WTC11 (cell line): Measurements from ENCODE around the gene PEAR1. TPM values are rescaled to one million over a fixed set of nuclear protein-coding genes. Genes with fewer than 3 reads are reported as not detected.

Experiments
- ATAC-seq: fragments of 200-7000 bp; cut with Tn5 transposase; 2 replicates; pipeline ENCODE4 v1.10.0; 2021; ENCODE audit warnings: mild to moderate bottlenecking, moderate library complexity
- CTCF ChIA-PET: fragments of 300-600 bp; sonication (Branson Sonifier 250); formaldehyde crosslinking; loops from one replicate; lab custom pipeline; 2021; ENCODE audit warnings: antibody characterized with exemption; lab: Charles Lee
- POLR2A ChIA-PET: fragments of 350-600 bp; sonication (Branson Sonifier 250); formaldehyde crosslinking; loops from one replicate; lab custom pipeline; 2021; ENCODE audit warnings: antibody characterized with exemption; lab: Charles Lee
- DNase-seq: peaks from one replicate; pipeline ENCODE4 v3.0.0; 2021; ENCODE audit warnings: low spot score
- H3K27ac Mint-ChIP-seq: 2 replicates; pipeline ENCODE4 v1.8.0; 2021; ENCODE audit warnings: mixed read lengths
- H3K27me3 Mint-ChIP-seq: 2 replicates; pipeline ENCODE4 v1.8.0; 2021; ENCODE audit warnings: low read depth, mild to moderate bottlenecking, moderate library complexity, mixed read lengths
- H3K36me3 Mint-ChIP-seq: 2 replicates; pipeline ENCODE4 v1.8.0; 2021; ENCODE audit warnings: mixed read lengths
- H3K4me1 Mint-ChIP-seq: 2 replicates; pipeline ENCODE4 v1.8.0; 2022; ENCODE audit warnings: mixed read lengths
- H3K4me3 Mint-ChIP-seq: 2 replicates; pipeline ENCODE4 v1.8.0; 2021; ENCODE audit warnings: mild to moderate bottlenecking, moderate library complexity, mixed read lengths
- H3K9me3 Mint-ChIP-seq: 2 replicates; pipeline ENCODE4 v1.8.0; 2021; ENCODE audit warnings: mixed read lengths
- CTCF ChIP-seq: fragments of 200-600 bp; IDR thresholded peaks from 2 replicates; pipeline ENCODE4 v1.8.0; 2022; ENCODE audit warnings: antibody characterized with exemption
- NR2C2 ChIP-seq: sonication (generic); formaldehyde crosslinking; IDR thresholded peaks from 2 replicates; pipeline ENCODE4 v1.8.0; 2022; ENCODE audit warnings: mild to moderate bottlenecking, missing genetic modification reagents
- RORB ChIP-seq: fragments of 250-450 bp; sonication (Bioruptor Pico); IDR thresholded peaks from 2 replicates; pipeline ENCODE4 v1.9.0; 2021; ENCODE audit warnings: mild to moderate bottlenecking
- SP1 ChIP-seq: sonication (generic); formaldehyde crosslinking; conservative IDR thresholded peaks from 2 replicates; pipeline ENCODE4 v1.8.1; 2022; ENCODE audit warnings: missing genetic modification reagents
- ZNF263 ChIP-seq: sonication (generic); formaldehyde crosslinking; IDR thresholded peaks from 2 replicates; pipeline ENCODE4 v1.8.1; 2022; ENCODE audit warnings: low read depth, mild to moderate bottlenecking, moderate library complexity, missing genetic modification reagents
- total RNA-seq: library from RNA; stranded (reverse); gene quantifications from 3 replicates; pipeline ENCODE4 v1.2.3, GENCODE V29; 2021
- TF ChIP-seq, protein P1 (sequence below): fragments of 250-450 bp; sonication (Bioruptor Pico); IDR thresholded peaks from 2 replicates; pipeline ENCODE4 v1.9.0; 2021; ENCODE audit warnings: mild to moderate bottlenecking
- TF ChIP-seq, protein P2 (sequence below): fragments of 250-450 bp; sonication (Bioruptor Pico); IDR thresholded peaks from 2 replicates; pipeline ENCODE4 v1.9.0; 2021; ENCODE audit warnings: mild to moderate bottlenecking, borderline replicate concordance
- TF ChIP-seq, protein P3 (sequence below): fragments of 250-450 bp; sonication (Bioruptor Pico); IDR thresholded peaks from 2 replicates; pipeline ENCODE4 v1.9.0; 2021; ENCODE audit warnings: moderate library complexity, mild to moderate bottlenecking, inconsistent platforms, borderline replicate concordance
- TF ChIP-seq, protein P4 (sequence below): sonication (generic); formaldehyde crosslinking; IDR thresholded peaks from 2 replicates; pipeline ENCODE4 v1.8.1; 2022; ENCODE audit warnings: missing genetic modification reagents, borderline replicate concordance
- TF ChIP-seq, protein P5 (sequence below): sonication (generic); formaldehyde crosslinking; IDR thresholded peaks from 2 replicates; pipeline ENCODE4 v1.8.0; 2023; ENCODE audit warnings: missing genetic modification reagents, mild to moderate bottlenecking, borderline replicate concordance

Gene PEAR1
- total RNA-seq, 1 experiment from 2014 or later, result 1.6 TPM

GRCh38 chr1:156903328-156904091 is 10.0 kb downstream of the PEAR1 start:
- CTCF ChIA-PET, result interaction anchor here (1.0 to 5.1 kb wide), 6 partner anchors 9 to 31 kb away, joined by 3 to 42 read pairs (median 4); no protein-coding TSS in a partner anchor

GRCh38 chr1:156904187-156904959 is 10.9 kb downstream of the PEAR1 start:
- Mint-ChIP-seq H3K36me3 (no peaks in the 10 kb centered on the region), H3K4me3 (no peak overlapping the region), H3K9me3 (no peaks in the 10 kb centered on the region), H3K27me3 (no peaks in the 10 kb centered on the region; the same call in 1 of the 2 replicates), H3K4me1 (peaks cover 7% of the 10 kb centered on the region; the same call in 1 of the 2 replicates), H3K27ac (no peak overlapping the region)
- CTCF ChIA-PET, result interaction anchor here (1.0 to 5.1 kb wide), 4 partner anchors 8 to 32 kb away, joined by 3 to 42 read pairs (median 6); no protein-coding TSS in a partner anchor
- POLR2A ChIA-PET, result no interaction called here
- ATAC-seq (no peak), DNase-seq (no peak)
- no peak for TF ChIP-seq RORB (CRISPR knock-in tag)

More at GRCh38 chr1:156903328-156904091, 10.0 kb downstream of the PEAR1 start:
- POLR2A ChIA-PET, result no interaction called here
- Mint-ChIP-seq H3K4me3 (no peak overlapping the region), H3K27ac (no peak overlapping the region), H3K27me3 (no peaks in the 10 kb centered on the region; the same call in none of the 2 replicates), H3K9me3 (no peaks in the 10 kb centered on the region), H3K36me3 (no peaks in the 10 kb centered on the region), H3K4me1 (peaks cover 7% of the 10 kb centered on the region; the same call in 1 of the 2 replicates)
- DNase-seq (no peak), ATAC-seq (no peak)
- TF ChIP-seq CTCF, result no peak
- TF ChIP-seq, protein P1, sequence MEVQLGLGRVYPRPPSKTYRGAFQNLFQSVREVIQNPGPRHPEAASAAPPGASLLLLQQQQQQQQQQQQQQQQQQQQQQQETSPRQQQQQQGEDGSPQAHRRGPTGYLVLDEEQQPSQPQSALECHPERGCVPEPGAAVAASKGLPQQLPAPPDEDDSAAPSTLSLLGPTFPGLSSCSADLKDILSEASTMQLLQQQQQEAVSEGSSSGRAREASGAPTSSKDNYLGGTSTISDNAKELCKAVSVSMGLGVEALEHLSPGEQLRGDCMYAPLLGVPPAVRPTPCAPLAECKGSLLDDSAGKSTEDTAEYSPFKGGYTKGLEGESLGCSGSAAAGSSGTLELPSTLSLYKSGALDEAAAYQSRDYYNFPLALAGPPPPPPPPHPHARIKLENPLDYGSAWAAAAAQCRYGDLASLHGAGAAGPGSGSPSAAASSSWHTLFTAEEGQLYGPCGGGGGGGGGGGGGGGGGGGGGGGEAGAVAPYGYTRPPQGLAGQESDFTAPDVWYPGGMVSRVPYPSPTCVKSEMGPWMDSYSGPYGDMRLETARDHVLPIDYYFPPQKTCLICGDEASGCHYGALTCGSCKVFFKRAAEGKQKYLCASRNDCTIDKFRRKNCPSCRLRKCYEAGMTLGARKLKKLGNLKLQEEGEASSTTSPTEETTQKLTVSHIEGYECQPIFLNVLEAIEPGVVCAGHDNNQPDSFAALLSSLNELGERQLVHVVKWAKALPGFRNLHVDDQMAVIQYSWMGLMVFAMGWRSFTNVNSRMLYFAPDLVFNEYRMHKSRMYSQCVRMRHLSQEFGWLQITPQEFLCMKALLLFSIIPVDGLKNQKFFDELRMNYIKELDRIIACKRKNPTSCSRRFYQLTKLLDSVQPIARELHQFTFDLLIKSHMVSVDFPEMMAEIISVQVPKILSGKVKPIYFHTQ, result no peak

- H3K4me1 Mint-ChIP-seq, result peaks cover 7% of the 10 kb centered on the region; the same call in 1 of the 2 replicates
- no peaks in the 10 kb centered on the region for H3K9me3 Mint-ChIP-seq
- no peaks in the 10 kb centered on the region for H3K36me3 Mint-ChIP-seq
- H3K4me3 Mint-ChIP-seq, result no peak overlapping the region
- DNase-seq, result no peak
- H3K27me3 Mint-ChIP-seq, result no peaks in the 10 kb centered on the region; the same call in 1 of the 2 replicates
- ATAC-seq, result no peak
- ChIA-PET POLR2A (no interaction called here), CTCF (no interaction called here)
- no peak overlapping the region for H3K27ac Mint-ChIP-seq
- TF ChIP-seq, protein P2, sequence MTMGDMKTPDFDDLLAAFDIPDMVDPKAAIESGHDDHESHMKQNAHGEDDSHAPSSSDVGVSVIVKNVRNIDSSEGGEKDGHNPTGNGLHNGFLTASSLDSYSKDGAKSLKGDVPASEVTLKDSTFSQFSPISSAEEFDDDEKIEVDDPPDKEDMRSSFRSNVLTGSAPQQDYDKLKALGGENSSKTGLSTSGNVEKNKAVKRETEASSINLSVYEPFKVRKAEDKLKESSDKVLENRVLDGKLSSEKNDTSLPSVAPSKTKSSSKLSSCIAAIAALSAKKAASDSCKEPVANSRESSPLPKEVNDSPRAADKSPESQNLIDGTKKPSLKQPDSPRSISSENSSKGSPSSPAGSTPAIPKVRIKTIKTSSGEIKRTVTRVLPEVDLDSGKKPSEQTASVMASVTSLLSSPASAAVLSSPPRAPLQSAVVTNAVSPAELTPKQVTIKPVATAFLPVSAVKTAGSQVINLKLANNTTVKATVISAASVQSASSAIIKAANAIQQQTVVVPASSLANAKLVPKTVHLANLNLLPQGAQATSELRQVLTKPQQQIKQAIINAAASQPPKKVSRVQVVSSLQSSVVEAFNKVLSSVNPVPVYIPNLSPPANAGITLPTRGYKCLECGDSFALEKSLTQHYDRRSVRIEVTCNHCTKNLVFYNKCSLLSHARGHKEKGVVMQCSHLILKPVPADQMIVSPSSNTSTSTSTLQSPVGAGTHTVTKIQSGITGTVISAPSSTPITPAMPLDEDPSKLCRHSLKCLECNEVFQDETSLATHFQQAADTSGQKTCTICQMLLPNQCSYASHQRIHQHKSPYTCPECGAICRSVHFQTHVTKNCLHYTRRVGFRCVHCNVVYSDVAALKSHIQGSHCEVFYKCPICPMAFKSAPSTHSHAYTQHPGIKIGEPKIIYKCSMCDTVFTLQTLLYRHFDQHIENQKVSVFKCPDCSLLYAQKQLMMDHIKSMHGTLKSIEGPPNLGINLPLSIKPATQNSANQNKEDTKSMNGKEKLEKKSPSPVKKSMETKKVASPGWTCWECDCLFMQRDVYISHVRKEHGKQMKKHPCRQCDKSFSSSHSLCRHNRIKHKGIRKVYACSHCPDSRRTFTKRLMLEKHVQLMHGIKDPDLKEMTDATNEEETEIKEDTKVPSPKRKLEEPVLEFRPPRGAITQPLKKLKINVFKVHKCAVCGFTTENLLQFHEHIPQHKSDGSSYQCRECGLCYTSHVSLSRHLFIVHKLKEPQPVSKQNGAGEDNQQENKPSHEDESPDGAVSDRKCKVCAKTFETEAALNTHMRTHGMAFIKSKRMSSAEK (CRISPR knock-in tag), result no peak
- TF ChIP-seq, protein P3, sequence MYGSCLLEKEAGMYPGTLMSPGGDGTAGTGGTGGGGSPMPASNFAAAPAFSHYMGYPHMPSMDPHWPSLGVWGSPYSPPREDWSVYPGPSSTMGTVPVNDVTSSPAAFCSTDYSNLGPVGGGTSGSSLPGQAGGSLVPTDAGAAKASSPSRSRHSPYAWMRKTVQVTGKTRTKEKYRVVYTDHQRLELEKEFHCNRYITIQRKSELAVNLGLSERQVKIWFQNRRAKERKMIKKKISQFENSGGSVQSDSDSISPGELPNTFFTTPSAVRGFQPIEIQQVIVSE (CRISPR knock-in tag), result no peak
- TF ChIP-seq, protein P4, sequence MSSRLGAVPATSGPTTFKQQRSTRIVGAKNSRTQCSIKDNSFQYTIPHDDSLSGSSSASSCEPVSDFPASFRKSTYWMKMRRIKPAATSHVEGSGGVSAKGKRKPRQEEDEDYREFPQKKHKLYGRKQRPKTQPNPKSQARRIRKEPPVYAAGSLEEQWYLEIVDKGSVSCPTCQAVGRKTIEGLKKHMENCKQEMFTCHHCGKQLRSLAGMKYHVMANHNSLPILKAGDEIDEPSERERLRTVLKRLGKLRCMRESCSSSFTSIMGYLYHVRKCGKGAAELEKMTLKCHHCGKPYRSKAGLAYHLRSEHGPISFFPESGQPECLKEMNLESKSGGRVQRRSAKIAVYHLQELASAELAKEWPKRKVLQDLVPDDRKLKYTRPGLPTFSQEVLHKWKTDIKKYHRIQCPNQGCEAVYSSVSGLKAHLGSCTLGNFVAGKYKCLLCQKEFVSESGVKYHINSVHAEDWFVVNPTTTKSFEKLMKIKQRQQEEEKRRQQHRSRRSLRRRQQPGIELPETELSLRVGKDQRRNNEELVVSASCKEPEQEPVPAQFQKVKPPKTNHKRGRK (CRISPR knock-in tag), result no peak
- TF ChIP-seq ZNF263 (CRISPR knock-in tag), result no peak
- no peak for TF ChIP-seq SP1 (CRISPR knock-in tag)
- TF ChIP-seq, protein P5, sequence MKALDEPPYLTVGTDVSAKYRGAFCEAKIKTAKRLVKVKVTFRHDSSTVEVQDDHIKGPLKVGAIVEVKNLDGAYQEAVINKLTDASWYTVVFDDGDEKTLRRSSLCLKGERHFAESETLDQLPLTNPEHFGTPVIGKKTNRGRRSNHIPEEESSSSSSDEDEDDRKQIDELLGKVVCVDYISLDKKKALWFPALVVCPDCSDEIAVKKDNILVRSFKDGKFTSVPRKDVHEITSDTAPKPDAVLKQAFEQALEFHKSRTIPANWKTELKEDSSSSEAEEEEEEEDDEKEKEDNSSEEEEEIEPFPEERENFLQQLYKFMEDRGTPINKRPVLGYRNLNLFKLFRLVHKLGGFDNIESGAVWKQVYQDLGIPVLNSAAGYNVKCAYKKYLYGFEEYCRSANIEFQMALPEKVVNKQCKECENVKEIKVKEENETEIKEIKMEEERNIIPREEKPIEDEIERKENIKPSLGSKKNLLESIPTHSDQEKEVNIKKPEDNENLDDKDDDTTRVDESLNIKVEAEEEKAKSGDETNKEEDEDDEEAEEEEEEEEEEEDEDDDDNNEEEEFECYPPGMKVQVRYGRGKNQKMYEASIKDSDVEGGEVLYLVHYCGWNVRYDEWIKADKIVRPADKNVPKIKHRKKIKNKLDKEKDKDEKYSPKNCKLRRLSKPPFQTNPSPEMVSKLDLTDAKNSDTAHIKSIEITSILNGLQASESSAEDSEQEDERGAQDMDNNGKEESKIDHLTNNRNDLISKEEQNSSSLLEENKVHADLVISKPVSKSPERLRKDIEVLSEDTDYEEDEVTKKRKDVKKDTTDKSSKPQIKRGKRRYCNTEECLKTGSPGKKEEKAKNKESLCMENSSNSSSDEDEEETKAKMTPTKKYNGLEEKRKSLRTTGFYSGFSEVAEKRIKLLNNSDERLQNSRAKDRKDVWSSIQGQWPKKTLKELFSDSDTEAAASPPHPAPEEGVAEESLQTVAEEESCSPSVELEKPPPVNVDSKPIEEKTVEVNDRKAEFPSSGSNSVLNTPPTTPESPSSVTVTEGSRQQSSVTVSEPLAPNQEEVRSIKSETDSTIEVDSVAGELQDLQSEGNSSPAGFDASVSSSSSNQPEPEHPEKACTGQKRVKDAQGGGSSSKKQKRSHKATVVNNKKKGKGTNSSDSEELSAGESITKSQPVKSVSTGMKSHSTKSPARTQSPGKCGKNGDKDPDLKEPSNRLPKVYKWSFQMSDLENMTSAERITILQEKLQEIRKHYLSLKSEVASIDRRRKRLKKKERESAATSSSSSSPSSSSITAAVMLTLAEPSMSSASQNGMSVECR, result no peak
- TF ChIP-seq NR2C2 (CRISPR knock-in tag), result no peak
Observed at GRCh38 chr1:156905176-156905575, 11.7 kb downstream of the PEAR1 start.
